K562 (cell line): ENCODE data around the gene PELI3. TPM values are rescaled to one million over a fixed set of nuclear protein-coding genes. Genes with fewer than 3 reads are reported as not detected.
A peak's percentile ranks its signal among the peaks of the same experiment; 100 is the strongest.

ENCODE experiments used
- ARHGAP35 ChIP-seq: fragments of 450-650 bp; IDR thresholded peaks from 2 replicates; pipeline ENCODE4 v1.6.1; 2018; ENCODE audit not compliant: partially characterized antibody
- ASH1L ChIP-seq: fragments of 450-650 bp; IDR thresholded peaks from 2 replicates; pipeline ENCODE4 v1.6.1; 2018; ENCODE audit warnings: borderline replicate concordance, mild to moderate bottlenecking, low read depth; ENCODE audit not compliant: partially characterized antibody
- CGGBP1 ChIP-seq: fragments of 250-450 bp; sonication (Bioruptor Pico); IDR thresholded peaks from 2 replicates; pipeline ENCODE4 v1.9.0; 2021; ENCODE audit warnings: mild to moderate bottlenecking
- EGR1 ChIP-seq: fragments of 450-650 bp; conservative IDR thresholded peaks from 2 replicates; pipeline ENCODE4 v1.6.1; 2017; ENCODE audit warnings: mild to moderate bottlenecking
- ETS2 ChIP-seq: IDR thresholded peaks from 2 replicates; pipeline ENCODE4 v1.6.1; 2016; ENCODE audit warnings: borderline replicate concordance, missing genetic modification characterization, mild to moderate bottlenecking, moderate library complexity, missing compliant biosample characterization; ENCODE audit not compliant: poor library complexity, severe bottlenecking
- FOXK2 ChIP-seq, 2 experiments: fragments of 450-650 bp; IDR thresholded peaks in 1 of 2; conservative IDR thresholded peaks in 1 of 2; 2 replicates each; pipeline ENCODE4 v1.6.1; 2016; ENCODE audit warnings: low read depth in 2 of 2, mild to moderate bottlenecking in 1 of 2
- IRF2 ChIP-seq: sonication (generic); formaldehyde crosslinking; IDR thresholded peaks from 2 replicates; pipeline ENCODE4 v1.8.1; 2022; ENCODE audit warnings: mild to moderate bottlenecking, missing genetic modification reagents
- MED1 ChIP-seq: sonication (generic); formaldehyde crosslinking; IDR thresholded peaks from 2 replicates; pipeline ENCODE4 v1.8.1; 2023; ENCODE audit warnings: missing genetic modification reagents, borderline replicate concordance
- NELFE ChIP-seq: IDR thresholded peaks from 2 replicates; pipeline ENCODE4 v1.6.1; 2011; ENCODE audit warnings: mild to moderate bottlenecking; ENCODE audit not compliant: insufficient read depth, insufficient read length
- NFIC ChIP-seq: fragments of 450-650 bp; IDR thresholded peaks from 2 replicates; pipeline ENCODE4 v1.6.1; 2017; ENCODE audit warnings: mild to moderate bottlenecking, inconsistent platforms
- NFRKB ChIP-seq: fragments of 450-650 bp; IDR thresholded peaks from 2 replicates; pipeline ENCODE4 v1.6.1; 2016; ENCODE audit warnings: low read depth
- NR2F6 ChIP-seq: fragments of 450-650 bp; formaldehyde crosslinking; IDR thresholded peaks from 2 replicates; pipeline ENCODE4 v1.4.0; 2020; ENCODE audit warnings: mild to moderate bottlenecking
- PHB2 ChIP-seq: fragments of 450-650 bp; IDR thresholded peaks from 2 replicates; pipeline ENCODE4 v1.6.1; 2017; ENCODE audit warnings: low read depth
- PRPF4 ChIP-seq: fragments of 200-400 bp; formaldehyde crosslinking; IDR thresholded peaks from one replicate; pipeline ENCODE4 v1.6.1; 2017; ENCODE audit warnings: low read length, low read depth, mild to moderate bottlenecking; ENCODE audit not compliant: insufficient read depth, poor library complexity, severe bottlenecking
- SREBF2 ChIP-seq: sonication (generic); formaldehyde crosslinking; IDR thresholded peaks from 2 replicates; pipeline ENCODE4 v1.4.0; 2020; ENCODE audit warnings: mild to moderate bottlenecking, missing genetic modification reagents
- TGIF2 ChIP-seq: sonication (generic); formaldehyde crosslinking; IDR thresholded peaks from 2 replicates; pipeline ENCODE4 v1.8.1; 2022; ENCODE audit warnings: mild to moderate bottlenecking, missing genetic modification reagents, moderate library complexity
- WHSC1 ChIP-seq: IDR thresholded peaks from one replicate; pipeline ENCODE4 v1.6.1; 2012; ENCODE audit warnings: low read length, control low read depth, inconsistent platforms
- XRCC5 ChIP-seq: fragments of 200-400 bp; formaldehyde crosslinking; IDR thresholded peaks from 2 replicates; pipeline ENCODE4 v1.6.1; 2017; ENCODE audit warnings: low read depth, mild to moderate bottlenecking, low read length
- ZFP30 ChIP-seq: fragments of 250-450 bp; sonication (Bioruptor Pico); IDR thresholded peaks from 2 replicates; pipeline ENCODE4 v1.8.0; 2022; ENCODE audit warnings: moderate library complexity, mild to moderate bottlenecking, inconsistent platforms, borderline replicate concordance
- ZNF239 ChIP-seq: fragments of 250-450 bp; sonication (Bioruptor Pico); IDR thresholded peaks from 2 replicates; pipeline ENCODE4 v1.4.0; 2020; ENCODE audit warnings: mild to moderate bottlenecking
- ZNF274 ChIP-seq: IDR thresholded peaks from 2 replicates; pipeline ENCODE4 v1.6.1; 2011; ENCODE audit warnings: low read depth, mild to moderate bottlenecking, low read length, moderate library complexity, borderline replicate concordance
- ZNF707 ChIP-seq: fragments of 250-450 bp; sonication (Bioruptor Pico); conservative IDR thresholded peaks from 2 replicates; pipeline ENCODE4 v1.8.0; 2022; ENCODE audit warnings: inconsistent platforms, mild to moderate bottlenecking, moderate library complexity
- ZNF764 ChIP-seq: fragments of 250-450 bp; sonication (Bioruptor Pico); IDR thresholded peaks from 2 replicates; pipeline ENCODE4 v1.4.0; 2020; ENCODE audit warnings: low read depth, mild to moderate bottlenecking, moderate library complexity
- ZNF780A ChIP-seq: fragments of 250-450 bp; sonication (Bioruptor Pico); IDR thresholded peaks from 2 replicates; pipeline ENCODE4 v1.5.0; 2021; ENCODE audit warnings: mild to moderate bottlenecking
- polyA plus RNA-seq, 8 experiments: library from polyadenylated mRNA; depleted of rRNA in 4 of 8; stranded (reverse) in 5 of 8; unstranded in 3 of 8; fragments of >200 nt; fragmentation: Nextera tagmentation in 2 of 8; fragmentation: Illumina TruSeq in 1 of 8; extraction: Ambion mirVana in 2 of 8; extraction: Trizol in 1 of 8; gene quantifications; 2 replicates each; pipeline versions ENCODE4 v1.2.1 to v1.2.3, GENCODE V29; 2011 to 2014; ENCODE audit warnings: inconsistent platforms in 1 of 8, missing spikeins in 1 of 8
- total RNA-seq, 7 experiments: library from RNA; depleted of rRNA in 6 of 7; stranded (reverse); fragments of >200 nt in 6 of 7; fragmentation: Illumina TruSeq in 2 of 7; extraction: Trizol in 2 of 7; gene quantifications; 2 replicates each; pipeline versions ENCODE4 v1.2.1 to v1.2.3, GENCODE V29; 2011 to 2021; ENCODE audit warnings: low replicate concordance in 1 of 7
- TF ChIP-seq, protein P1 (sequence below): fragments of 250-450 bp; sonication (Bioruptor Pico); IDR thresholded peaks from 2 replicates; pipeline ENCODE4 v1.4.0; 2020; ENCODE audit warnings: mild to moderate bottlenecking, moderate library complexity, borderline replicate concordance

PELI3 gene
- total and polyA plus RNA-seq, 9 of the 15 experiments (the other 6 are each of a cell fraction or from before 2014, with no cell fraction given) = 0.17 to 4.2 (median 1.9) TPM

DNA sequence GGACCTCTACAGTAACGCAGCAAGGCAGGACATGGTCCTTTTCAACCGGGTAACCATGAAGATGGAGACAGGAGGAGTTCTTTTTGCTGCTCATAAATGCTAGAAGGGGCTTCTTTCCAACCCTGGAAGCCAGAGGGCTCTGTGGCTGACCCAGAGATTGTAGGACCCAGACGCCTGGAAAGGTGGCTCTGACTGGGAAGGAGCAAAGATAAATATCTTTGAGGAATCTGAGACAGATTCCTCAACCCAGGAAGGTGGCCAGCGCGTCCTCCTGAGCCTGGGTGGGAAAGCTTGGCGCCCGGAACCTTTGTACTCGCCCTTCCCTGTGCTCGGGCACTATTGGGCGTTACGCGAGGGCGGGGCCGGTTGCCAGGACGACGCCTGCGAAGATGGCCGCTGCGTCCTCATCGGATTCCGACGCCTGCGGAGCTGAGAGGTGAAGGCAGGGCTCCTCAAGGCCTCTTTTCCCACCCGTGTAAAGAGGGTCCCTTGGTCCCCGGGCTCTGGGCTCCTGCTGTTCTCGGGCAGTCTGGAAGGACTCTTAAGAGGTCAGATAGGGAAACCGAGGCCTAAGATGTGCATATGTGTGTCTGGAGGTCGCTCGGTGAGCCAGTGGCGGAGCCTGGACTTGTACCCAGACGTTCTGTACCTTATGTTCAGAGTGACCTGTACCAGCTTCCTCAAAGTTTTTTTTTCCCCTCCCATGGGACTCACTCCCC, 43.7 kb downstream of the PELI3 start, which contains the start of gene BBS1 (continued):
- TF ChIP-seq, protein P1, sequence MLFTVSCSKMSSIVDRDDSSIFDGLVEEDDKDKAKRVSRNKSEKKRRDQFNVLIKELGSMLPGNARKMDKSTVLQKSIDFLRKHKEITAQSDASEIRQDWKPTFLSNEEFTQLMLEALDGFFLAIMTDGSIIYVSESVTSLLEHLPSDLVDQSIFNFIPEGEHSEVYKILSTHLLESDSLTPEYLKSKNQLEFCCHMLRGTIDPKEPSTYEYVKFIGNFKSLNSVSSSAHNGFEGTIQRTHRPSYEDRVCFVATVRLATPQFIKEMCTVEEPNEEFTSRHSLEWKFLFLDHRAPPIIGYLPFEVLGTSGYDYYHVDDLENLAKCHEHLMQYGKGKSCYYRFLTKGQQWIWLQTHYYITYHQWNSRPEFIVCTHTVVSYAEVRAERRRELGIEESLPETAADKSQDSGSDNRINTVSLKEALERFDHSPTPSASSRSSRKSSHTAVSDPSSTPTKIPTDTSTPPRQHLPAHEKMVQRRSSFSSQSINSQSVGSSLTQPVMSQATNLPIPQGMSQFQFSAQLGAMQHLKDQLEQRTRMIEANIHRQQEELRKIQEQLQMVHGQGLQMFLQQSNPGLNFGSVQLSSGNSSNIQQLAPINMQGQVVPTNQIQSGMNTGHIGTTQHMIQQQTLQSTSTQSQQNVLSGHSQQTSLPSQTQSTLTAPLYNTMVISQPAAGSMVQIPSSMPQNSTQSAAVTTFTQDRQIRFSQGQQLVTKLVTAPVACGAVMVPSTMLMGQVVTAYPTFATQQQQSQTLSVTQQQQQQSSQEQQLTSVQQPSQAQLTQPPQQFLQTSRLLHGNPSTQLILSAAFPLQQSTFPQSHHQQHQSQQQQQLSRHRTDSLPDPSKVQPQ (CRISPR knock-in tag) = no peak
- no peak for TF ChIP-seq ARHGAP35
- no peak for TF ChIP-seq SREBF2 (CRISPR knock-in tag)
- TF ChIP-seq NR2F6 (CRISPR knock-in tag) = no peak
- no peak for TF ChIP-seq ZFP30
- peak; percentile 98 for TF ChIP-seq XRCC5
- 0 out of 2 replicates have a peak, but pooled peaks have one; percentile 11 for TF ChIP-seq EGR1
- TF ChIP-seq ETS2 (tag) = no peak
- TF ChIP-seq WHSC1 = no peak
- no peak for TF ChIP-seq MED1 (CRISPR knock-in tag)
- peak; percentile 32; the same call in 1 of the 2 replicates for TF ChIP-seq ZNF239 (CRISPR knock-in tag)
- TF ChIP-seq PRPF4 = no peak
- TF ChIP-seq ZNF707 (CRISPR knock-in tag) = no peak
- TF ChIP-seq FOXK2 (conservative IDR thresholded peaks at IDR 0.05 in 1 of 2, IDR thresholded peaks at IDR 0.05 in 1 of 2; ENCODE audit: low read depth in 2 of 2) = 0 out of 4 replicates have a peak, but pooled peaks of 1 of the 2 experiments have one; percentile 45
- no peak for TF ChIP-seq PHB2
- no peak for TF ChIP-seq ZNF764 (CRISPR knock-in tag)
- TF ChIP-seq ASH1L = no peak
- no peak for TF ChIP-seq ZNF274
- no peak for TF ChIP-seq IRF2 (CRISPR knock-in tag)
- no peak for TF ChIP-seq ZNF780A (CRISPR knock-in tag)
- TF ChIP-seq TGIF2 (CRISPR knock-in tag) = no peak
- no peak for TF ChIP-seq CGGBP1
- no peak for TF ChIP-seq NELFE
- 0 out of 2 replicates have a peak, but pooled peaks have one; percentile 66 for TF ChIP-seq NFRKB
- TF ChIP-seq NFIC = 0 out of 2 replicates have a peak, but pooled peaks have one; percentile 32
